ENCODE data around the gene PHLDB2. TPM values are rescaled to one million over a fixed set of nuclear protein-coding genes. Genes with fewer than 3 reads are reported as not detected.

The PHLDB2 gene
- total and polyA plus RNA-seq, 12 donors: 6.2 to 39.6 (median 13.9) TPM

- H3K4me3 ChIP-seq: no peak overlapping the region
- no peaks in the 10 kb centered on the region for H3K27me3 ChIP-seq
- WGBS, 4 donors: 68 to 75% (median 71%) methylated on average over 2 of the region's 2 CpGs
- TF ChIP-seq, protein P1, sequence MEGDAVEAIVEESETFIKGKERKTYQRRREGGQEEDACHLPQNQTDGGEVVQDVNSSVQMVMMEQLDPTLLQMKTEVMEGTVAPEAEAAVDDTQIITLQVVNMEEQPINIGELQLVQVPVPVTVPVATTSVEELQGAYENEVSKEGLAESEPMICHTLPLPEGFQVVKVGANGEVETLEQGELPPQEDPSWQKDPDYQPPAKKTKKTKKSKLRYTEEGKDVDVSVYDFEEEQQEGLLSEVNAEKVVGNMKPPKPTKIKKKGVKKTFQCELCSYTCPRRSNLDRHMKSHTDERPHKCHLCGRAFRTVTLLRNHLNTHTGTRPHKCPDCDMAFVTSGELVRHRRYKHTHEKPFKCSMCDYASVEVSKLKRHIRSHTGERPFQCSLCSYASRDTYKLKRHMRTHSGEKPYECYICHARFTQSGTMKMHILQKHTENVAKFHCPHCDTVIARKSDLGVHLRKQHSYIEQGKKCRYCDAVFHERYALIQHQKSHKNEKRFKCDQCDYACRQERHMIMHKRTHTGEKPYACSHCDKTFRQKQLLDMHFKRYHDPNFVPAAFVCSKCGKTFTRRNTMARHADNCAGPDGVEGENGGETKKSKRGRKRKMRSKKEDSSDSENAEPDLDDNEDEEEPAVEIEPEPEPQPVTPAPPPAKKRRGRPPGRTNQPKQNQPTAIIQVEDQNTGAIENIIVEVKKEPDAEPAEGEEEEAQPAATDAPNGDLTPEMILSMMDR (IDR thresholded peaks at IDR 0.05): no peak
- TF ChIP-seq POLR2A (IDR thresholded peaks at IDR 0.05): no peak
- no peaks in the 10 kb centered on the region for H3K36me3 ChIP-seq (replicated peaks in 1 of 2)
- H3K9me3 ChIP-seq (replicated peaks in 1 of 3): no peaks in the 10 kb centered on the region
- H3K27ac ChIP-seq: no peak overlapping the region
- no peak for DNase-seq
- intact Hi-C loops (cut with DNase I): no loop called here
- no peaks in the 10 kb centered on the region for H3K4me1 ChIP-seq (replicated peaks in 1 of 2)
Observed at GRCh38 chr3:111872979-111873378, 13.9 kb downstream of the PHLDB2 start.

GRCh38 chr3:111874177-111874820, 15.2 kb downstream of the PHLDB2 start:
- H3K4me3 ChIP-seq: no peak overlapping the region
- H3K9me3 ChIP-seq (replicated peaks in 1 of 3): no peaks in the 10 kb centered on the region
- peak in 1 of 7 donors; percentile 29 for DNase-seq
- no peaks in the 10 kb centered on the region for H3K27me3 ChIP-seq
- no peak overlapping the region for H3K27ac ChIP-seq
- H3K36me3 ChIP-seq (replicated peaks in 1 of 2): no peaks in the 10 kb centered on the region
- intact Hi-C loops (cut with DNase I): no loop called here
- TF ChIP-seq, protein P1 (IDR thresholded peaks at IDR 0.05): no peak
- TF ChIP-seq POLR2A (IDR thresholded peaks at IDR 0.05): no peak
- H3K4me1 ChIP-seq (replicated peaks in 1 of 2): no peaks in the 10 kb centered on the region
- WGBS, 4 donors: 76 to 84% (median 81%) methylated on average over 2 of the region's 2 CpGs

GRCh38 chr3:111881480-111881879, 22.4 kb downstream of the PHLDB2 start:
- TF ChIP-seq, protein P1 (IDR thresholded peaks at IDR 0.05): no peak
- no peak for TF ChIP-seq POLR2A (IDR thresholded peaks at IDR 0.05)
- H3K4me3 ChIP-seq: no peak overlapping the region
- H3K36me3 ChIP-seq (replicated peaks in 1 of 2): no peaks in the 10 kb centered on the region
- H3K4me1 ChIP-seq (replicated peaks in 1 of 2): no peaks in the 10 kb centered on the region
- H3K9me3 ChIP-seq (replicated peaks in 1 of 3): no peaks in the 10 kb centered on the region
- H3K27me3 ChIP-seq: no peaks in the 10 kb centered on the region
- no peak overlapping the region for H3K27ac ChIP-seq
- intact Hi-C loops (cut with DNase I): no loop called here
- no peak for DNase-seq

DNA sequence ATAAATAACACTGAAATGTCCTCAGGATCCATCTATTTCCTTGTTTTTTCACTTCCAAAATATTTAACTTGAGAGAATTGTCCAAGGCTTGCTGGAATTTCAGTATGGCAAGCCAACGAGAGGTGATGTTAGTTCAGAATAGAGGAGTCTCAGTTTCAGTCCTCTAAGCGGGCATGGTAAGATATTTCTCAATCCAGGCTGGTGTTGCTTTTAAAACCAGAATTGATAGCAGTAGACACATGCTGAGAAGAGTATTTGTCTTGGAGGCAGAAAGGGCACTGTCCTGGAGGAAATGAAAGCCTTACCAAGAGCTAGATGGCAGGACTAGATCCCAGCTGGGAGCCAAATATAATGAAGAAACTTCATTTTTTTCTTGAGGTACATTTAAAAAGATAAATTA, 23.1 kb downstream of the PHLDB2 start:
- Histone ChIP-seq H3K9me3 (replicated peaks in 1 of 3) (no peaks in the 10 kb centered on the region), H3K4me3 (no peak overlapping the region), H3K27ac (no peak overlapping the region), H3K4me1 (replicated peaks in 1 of 2) (no peaks in the 10 kb centered on the region), H3K36me3 (replicated peaks in 1 of 2) (no peaks in the 10 kb centered on the region), H3K27me3 (no peaks in the 10 kb centered on the region)
- 75 to 93% (median 86%) methylated on average over 2 of the region's 2 CpGs for WGBS, 4 donors
- no peak for DNase-seq
- no peak for TF ChIP-seq POLR2A (IDR thresholded peaks at IDR 0.05)
- TF ChIP-seq, protein P1 (IDR thresholded peaks at IDR 0.05): no peak
- intact Hi-C loops (cut with DNase I): no loop called here
